WTC11 (cell line): Measurements from ENCODE around the gene SHKBP1.

Experiments
- CREM ChIP-seq: sonication (generic); formaldehyde crosslinking; IDR thresholded peaks from 2 replicates; pipeline ENCODE4 v1.8.1; 2022; ENCODE audit warnings: mild to moderate bottlenecking, missing genetic modification reagents, moderate library complexity
- CTCF ChIP-seq: fragments of 200-600 bp; IDR thresholded peaks from 2 replicates; pipeline ENCODE4 v1.8.0; 2022; ENCODE audit warnings: antibody characterized with exemption
- NFYB ChIP-seq: sonication (generic); formaldehyde crosslinking; conservative IDR thresholded peaks from 2 replicates; pipeline ENCODE4 v1.8.0; 2022; ENCODE audit warnings: low read depth, missing genetic modification reagents
- TEAD1 ChIP-seq: sonication (generic); formaldehyde crosslinking; IDR thresholded peaks from 2 replicates; pipeline ENCODE4 v1.8.0; 2022; ENCODE audit warnings: mild to moderate bottlenecking, missing genetic modification reagents

GRCh38 chr19:40528533-40529092, 48.1 kb upstream of the SHKBP1 start:
- no peak for TF ChIP-seq CTCF
- no peak for TF ChIP-seq CREM
- no peak for TF ChIP-seq NFYB (CRISPR knock-in tag)
- no peak for TF ChIP-seq TEAD1
